Mucosa of gallbladder (tissue), 1 donor: Measurements from ENCODE around the gene FSIP1. TPM values are rescaled to one million over a fixed set of nuclear protein-coding genes. Genes with fewer than 3 reads are reported as not detected.

Source experiments
- DNase-seq: peaks from one replicate; pipeline ENCODE4 v3.0.0-alpha.2; 2020; ENCODE audit warnings: low spot score
- total RNA-seq: library from RNA; stranded (reverse); gene quantifications from one replicate; pipeline ENCODE4 v1.2.1, GENCODE V29; 2021
- donor health status: DM: no; HTN: no; CAD: no.

Gene FSIP1
- total RNA-seq, 1 donor from 2014 or later: 0.81 TPM

- DNase-seq: peak; percentile 33
Observed at GRCh38 chr15:39685999-39686613, 96.5 kb downstream of the FSIP1 start.

- DNase-seq: no peak
Observed at GRCh38 chr15:39685367-39685766, 97.3 kb downstream of the FSIP1 start.

GRCh38 chr15:39684233-39684632 is 98.4 kb downstream of the FSIP1 start:
- no peak for DNase-seq

GRCh38 chr15:39682366-39682765 is 100.3 kb downstream of the FSIP1 start:
- DNase-seq: no peak

GRCh38 chr15:39680868-39681267 is 101.8 kb downstream of the FSIP1 start:
- DNase-seq: no peak

- DNase-seq: no peak
Observed at GRCh38 chr15:39672666-39673065, 110.0 kb downstream of the FSIP1 start.

GRCh38 chr15:39672184-39672583 is 110.5 kb downstream of the FSIP1 start:
- DNase-seq: no peak

GRCh38 chr15:39670687-39671086 is 112.0 kb downstream of the FSIP1 start:
- DNase-seq: no peak

- DNase-seq: no peak
Observed at GRCh38 chr15:39669661-39670060, 113.0 kb downstream of the FSIP1 start.

- DNase-seq: no peak
Observed at GRCh38 chr15:39669241-39669640, 113.4 kb downstream of the FSIP1 start.

- no peak for DNase-seq
Observed at GRCh38 chr15:39668457-39668856, 114.2 kb downstream of the FSIP1 start.

GRCh38 chr15:39667382-39668127 is 115.1 kb downstream of the FSIP1 start:
- no peak for DNase-seq

- no peak for DNase-seq
Observed at GRCh38 chr15:39666677-39667076, 116.0 kb downstream of the FSIP1 start.

GRCh38 chr15:39665629-39666250 is 116.9 kb downstream of the FSIP1 start:
- no peak for DNase-seq

- no peak for DNase-seq
Observed at GRCh38 chr15:39663704-39664250, 118.9 kb downstream of the FSIP1 start.

GRCh38 chr15:39661776-39662175 is 120.9 kb downstream of the FSIP1 start:
- no peak for DNase-seq

GRCh38 chr15:39658740-39659139 is 123.9 kb downstream of the FSIP1 start:
- no peak for DNase-seq

GRCh38 chr15:39657668-39658067 is 125.0 kb downstream of the FSIP1 start:
- DNase-seq: no peak

GRCh38 chr15:39657181-39657580 is 125.5 kb downstream of the FSIP1 start:
- no peak for DNase-seq

GRCh38 chr15:39654304-39654703 is 128.3 kb downstream of the FSIP1 start:
- no peak for DNase-seq

- no peak for DNase-seq
Observed at GRCh38 chr15:39651881-39652280, 130.8 kb downstream of the FSIP1 start.

- DNase-seq: no peak
Observed at GRCh38 chr15:39651295-39651694, 131.3 kb downstream of the FSIP1 start.

GRCh38 chr15:39649757-39650156 is 132.9 kb downstream of the FSIP1 start:
- DNase-seq: no peak
